Measurements from ENCODE around the gene PRDX5.

Gene PRDX5

GRCh38 chr11:64290352-64291261 is 27.3 kb upstream of the PRDX5 start:
- DNase-seq (ENCODE audit: low read depth): no peak

GRCh38 chr11:64291262-64291751 is 26.6 kb upstream of the PRDX5 start, which contains the start of gene KCNK4:
Gene KCNK4, plus strand, starts transcription at chr11:64291302. Its CDS starts 1,717 bp downstream, at chr11:64293019.
- DNase-seq (ENCODE audit: low read depth): no peak

GRCh38 chr11:64291752-64292459 is 26.0 kb upstream of the PRDX5 start:
- DNase-seq (ENCODE audit: low read depth): no peak

GRCh38 chr11:64292460-64293254 is 25.3 kb upstream of the PRDX5 start:
- no peak for DNase-seq (ENCODE audit: low read depth)

DNA sequence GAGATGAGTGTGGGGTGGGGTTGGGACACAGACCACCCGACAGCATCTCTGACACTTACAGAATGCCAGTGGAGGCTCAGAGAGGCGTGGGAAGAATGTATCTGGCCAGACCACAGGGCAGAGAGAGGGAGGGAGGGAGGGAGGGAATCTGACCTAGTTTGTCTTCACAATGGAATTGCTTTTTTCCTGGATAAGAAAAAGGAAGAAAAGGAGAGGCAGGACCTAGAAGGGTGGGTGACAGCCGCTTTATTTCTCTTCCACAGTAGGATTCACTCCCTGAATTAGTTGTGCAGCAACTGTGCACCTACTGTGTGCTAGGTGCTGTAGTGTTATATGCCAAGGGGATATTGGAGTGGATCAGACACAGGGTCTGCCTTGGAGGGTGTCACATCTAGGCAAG is 23.1 kb upstream of the PRDX5 start:
- no peak for DNase-seq (ENCODE audit: low read depth)

GRCh38 chr11:64295760-64296159 is 22.2 kb upstream of the PRDX5 start:
- no peak for DNase-seq (ENCODE audit: low read depth)

DNA sequence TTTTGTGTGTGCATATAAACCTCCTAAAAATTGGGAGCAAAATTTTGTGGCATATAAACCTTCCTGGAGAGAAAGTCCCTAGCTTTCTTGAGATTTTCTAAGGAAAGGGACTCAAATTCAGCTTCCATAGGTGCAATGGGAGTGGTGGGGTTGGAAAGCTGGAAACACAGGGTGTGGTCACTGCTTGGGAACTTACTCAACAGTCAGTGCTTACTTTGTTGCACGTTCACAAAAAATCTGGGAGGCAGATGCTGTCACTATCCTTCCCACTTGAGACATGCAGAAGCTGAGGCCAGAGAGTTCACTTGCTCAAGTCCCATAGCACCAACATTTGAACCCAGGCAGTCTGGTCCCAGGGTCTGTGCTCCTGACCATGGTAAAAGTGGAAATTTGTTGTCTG is 21.7 kb upstream of the PRDX5 start:
- no peak for DNase-seq (ENCODE audit: low read depth)

GRCh38 chr11:64296830-64297698 is 20.9 kb upstream of the PRDX5 start:
- no peak for DNase-seq (ENCODE audit: low read depth)

DNA sequence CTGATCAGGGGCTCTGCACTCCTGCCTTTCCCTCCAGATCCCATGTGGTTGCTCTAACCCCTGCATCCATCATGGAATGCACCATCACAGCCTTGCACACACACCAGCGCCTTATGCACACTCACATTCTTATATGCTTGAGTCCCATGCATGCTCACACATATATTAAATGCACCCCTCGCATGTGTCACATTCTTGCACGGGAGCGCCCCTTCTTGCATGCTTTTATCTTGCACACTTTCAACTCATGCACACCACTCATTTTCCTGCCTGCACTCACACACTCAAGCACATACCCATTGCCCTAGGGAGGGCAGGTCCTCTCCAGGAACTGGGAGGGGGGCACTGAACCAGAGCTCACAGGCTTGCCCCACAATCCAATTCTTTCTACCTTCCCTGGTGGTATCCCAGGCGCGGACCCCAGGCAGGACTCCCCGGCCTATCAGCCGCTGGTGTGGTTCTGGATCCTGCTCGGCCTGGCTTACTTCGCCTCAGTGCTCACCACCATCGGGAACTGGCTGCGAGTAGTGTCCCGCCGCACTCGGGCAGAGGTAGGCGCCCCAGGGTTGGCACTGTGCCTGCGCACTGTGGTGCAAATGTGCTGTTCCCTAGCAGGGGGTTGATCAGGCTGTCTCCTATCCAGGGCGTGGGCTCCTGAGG is 20.1 kb upstream of the PRDX5 start:
- no peak for DNase-seq (ENCODE audit: low read depth)

DNA sequence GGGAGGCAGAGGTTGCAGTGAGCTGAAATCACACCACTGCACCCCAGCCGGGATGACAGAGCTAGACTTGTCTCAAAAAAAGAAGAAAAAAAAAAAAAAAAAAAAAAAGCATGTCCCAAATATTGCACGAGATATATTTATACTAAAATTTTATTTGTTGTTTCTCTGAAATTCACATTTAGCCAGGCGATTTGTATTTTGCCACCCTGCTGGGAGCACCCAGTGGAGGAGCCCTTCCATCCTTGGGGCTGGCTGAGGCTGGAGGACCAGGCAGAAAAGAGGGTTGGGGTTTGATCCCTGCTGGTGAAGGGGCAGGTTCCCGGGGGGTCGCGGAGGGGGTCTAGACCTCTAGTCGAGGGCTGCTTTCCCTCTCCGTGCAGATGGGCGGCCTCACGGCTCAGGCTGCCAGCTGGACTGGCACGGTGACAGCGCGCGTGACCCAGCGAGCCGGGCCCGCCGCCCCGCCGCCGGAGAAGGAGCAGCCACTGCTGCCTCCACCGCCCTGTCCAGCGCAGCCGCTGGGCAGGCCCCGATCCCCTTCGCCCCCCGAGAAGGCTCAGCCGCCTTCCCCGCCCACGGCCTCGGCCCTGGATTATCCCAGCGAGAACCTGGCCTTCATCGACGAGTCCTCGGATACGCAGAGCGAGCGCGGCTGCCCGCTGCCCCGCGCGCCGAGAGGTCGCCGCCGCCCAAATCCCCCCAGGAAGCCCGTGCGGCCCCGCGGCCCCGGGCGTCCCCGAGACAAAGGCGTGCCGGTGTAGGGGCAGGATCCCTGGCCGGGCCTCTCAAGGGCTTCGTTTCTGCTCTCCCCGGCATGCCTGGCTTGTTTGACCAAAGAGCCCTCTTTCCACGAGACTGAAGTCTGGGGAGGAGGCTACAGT is 18.7 kb upstream of the PRDX5 start:
- DNase-seq (ENCODE audit: low read depth): no peak

- no peak for DNase-seq (ENCODE audit: low read depth)
Observed at GRCh38 chr11:64299847-64300648, 17.9 kb upstream of the PRDX5 start, which contains the start of gene CATSPERZ. Gene CATSPERZ, plus strand, starts transcription at chr11:64300358. Its CDS starts 53 bp downstream, at chr11:64300411.

- DNase-seq (ENCODE audit: low read depth): no peak
Observed at GRCh38 chr11:64303109-64304031, 14.6 kb upstream of the PRDX5 start.

DNA sequence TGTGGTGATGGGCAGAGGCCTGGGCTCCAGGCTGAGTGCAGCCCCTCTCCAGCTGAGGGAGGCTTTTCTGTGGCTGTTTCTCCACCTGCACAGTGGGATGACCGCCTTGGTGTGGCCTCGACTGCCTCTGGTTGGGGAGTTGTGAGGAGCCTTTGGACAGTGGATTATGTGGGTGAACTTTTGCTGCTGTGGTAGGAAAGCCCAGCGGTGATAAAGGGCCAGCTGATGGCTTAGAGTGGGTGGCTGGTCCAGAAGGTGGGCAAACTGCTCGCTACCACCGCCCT is 13.9 kb upstream of the PRDX5 start:
- DNase-seq (ENCODE audit: low read depth): no peak

- peak; percentile 93 for DNase-seq (ENCODE audit: low read depth)
Observed at GRCh38 chr11:64304316-64305072, 13.4 kb upstream of the PRDX5 start.

GRCh38 chr11:64305075-64305690 is 12.7 kb upstream of the PRDX5 start, which contains the start of gene ESRRA:
Gene ESRRA, plus strand, starts transcription at chr11:64305524. Its CDS starts 1,656 bp downstream, at chr11:64307180.
- DNase-seq (ENCODE audit: low read depth): peak; percentile 100

Data from activated gamma-delta T cell treated with anti-CD3 and anti-CD28 coated beads, Interleukin-2, amount 50 U/mL, for 16 hours (primary cell).